ENCODE measurements around the gene CSRP1. TPM values are rescaled to one million over a fixed set of nuclear protein-coding genes. Genes with fewer than 3 reads are reported as not detected.

The CSRP1 gene
- total RNA-seq, 4 donors from 2014 or later = 285 to 835 (median 454) TPM

- 95 to 99% methylated on average over 4 of the region's 4 CpGs for WGBS, 2 donors
- Histone ChIP-seq H3K27ac (peak overlapping the region in 1 of 3 donors; percentile 76), H3K4me3 (replicated peaks in 1 of 3) (no peak overlapping the region), H3K27me3 (no peaks in the 10 kb centered on the region), H3K9me3 (no peaks in the 10 kb centered on the region), H3K36me3 (no peaks in the 10 kb centered on the region), H3K4me1 (peaks cover 8 to 38% of the 10 kb centered on the region in 2 donors)
- no peak for DNase-seq
- TF ChIP-seq CTCF (IDR thresholded peaks at IDR 0.05) (no peak), POLR2A (IDR thresholded peaks at IDR 0.05) (no peak)
- intact Hi-C loops (cut with DNase I) = no loop called here
Measured at GRCh38 chr1:201537467-201537866, 30.5 kb upstream of the CSRP1 start.

GRCh38 chr1:201537028-201537427 is 30.1 kb upstream of the CSRP1 start:
- intact Hi-C loops (cut with DNase I) = no loop called here
- DNase-seq = no peak
- Histone ChIP-seq H3K4me3 (replicated peaks in 1 of 3) (no peak overlapping the region), H3K4me1 (peaks cover 8 to 40% of the 10 kb centered on the region in 2 donors), H3K36me3 (no peaks in the 10 kb centered on the region), H3K9me3 (no peaks in the 10 kb centered on the region), H3K27ac (peak overlapping the region in 2 of 3 donors; percentile 50 to 61), H3K27me3 (no peaks in the 10 kb centered on the region)
- 94 to 95% methylated on average over 2 of the region's 2 CpGs for WGBS, 2 donors
- TF ChIP-seq POLR2A (IDR thresholded peaks at IDR 0.05) (no peak), CTCF (IDR thresholded peaks at IDR 0.05) (no peak)

GRCh38 chr1:201536558-201536957 is 29.6 kb upstream of the CSRP1 start:
- Histone ChIP-seq H3K27ac (peak overlapping the region in 2 of 3 donors; percentile 50 to 61), H3K9me3 (no peaks in the 10 kb centered on the region), H3K4me1 (peaks cover 8 to 45% of the 10 kb centered on the region in 2 donors), H3K36me3 (no peaks in the 10 kb centered on the region), H3K27me3 (no peaks in the 10 kb centered on the region), H3K4me3 (replicated peaks in 1 of 3) (no peak overlapping the region)
- 58 to 70% methylated on average over 4 of the region's 4 CpGs for WGBS, 2 donors
- intact Hi-C loops (cut with DNase I) = no loop called here
- DNase-seq = peak in 1 of 2 donors; percentile 13
- TF ChIP-seq POLR2A (IDR thresholded peaks at IDR 0.05) = no peak
- no peak for TF ChIP-seq CTCF (IDR thresholded peaks at IDR 0.05)

- Histone ChIP-seq H3K27ac (peak overlapping the region in 2 of 3 donors; percentile 50 to 61), H3K9me3 (no peaks in the 10 kb centered on the region), H3K4me3 (replicated peaks in 1 of 3) (no peak overlapping the region), H3K36me3 (no peaks in the 10 kb centered on the region), H3K27me3 (no peaks in the 10 kb centered on the region), H3K4me1 (peaks cover 8 to 49% of the 10 kb centered on the region in 2 donors)
- intact Hi-C loops (cut with DNase I) = no loop called here
- 81 to 86% methylated on average over 6 of the region's 6 CpGs for WGBS, 2 donors
- DNase-seq = no peak
- TF ChIP-seq CTCF (IDR thresholded peaks at IDR 0.05) = no peak
- TF ChIP-seq POLR2A (IDR thresholded peaks at IDR 0.05) = no peak
Measured at GRCh38 chr1:201535919-201536245, 29.0 kb upstream of the CSRP1 start.

GRCh38 chr1:201535046-201535918 is 28.4 kb upstream of the CSRP1 start:
- peaks cover 8 to 44% of the 10 kb centered on the region in 2 donors for H3K4me1 ChIP-seq
- intact Hi-C loops (cut with DNase I) = no loop called here
- 62 to 67% methylated on average over 6 of the region's 6 CpGs for WGBS, 2 donors
- H3K9me3 ChIP-seq = no peaks in the 10 kb centered on the region
- H3K27ac ChIP-seq = peak overlapping the region in 2 of 3 donors; percentile 50 to 61
- H3K36me3 ChIP-seq = no peaks in the 10 kb centered on the region
- H3K27me3 ChIP-seq = no peaks in the 10 kb centered on the region
- no peak for DNase-seq
- TF ChIP-seq POLR2A (IDR thresholded peaks at IDR 0.05) (no peak), CTCF (IDR thresholded peaks at IDR 0.05) (no peak)
- H3K4me3 ChIP-seq (replicated peaks in 1 of 3) = no peak overlapping the region
